ENCODE data around the gene CELSR2. TPM values are rescaled to one million over a fixed set of nuclear protein-coding genes. Genes with fewer than 3 reads are reported as not detected.
A peak's percentile ranks its signal among the peaks of the same experiment; 100 is the strongest.

The CELSR2 gene
- total RNA-seq, 1 donor from 2014 or later = 3.8 TPM

DNA sequence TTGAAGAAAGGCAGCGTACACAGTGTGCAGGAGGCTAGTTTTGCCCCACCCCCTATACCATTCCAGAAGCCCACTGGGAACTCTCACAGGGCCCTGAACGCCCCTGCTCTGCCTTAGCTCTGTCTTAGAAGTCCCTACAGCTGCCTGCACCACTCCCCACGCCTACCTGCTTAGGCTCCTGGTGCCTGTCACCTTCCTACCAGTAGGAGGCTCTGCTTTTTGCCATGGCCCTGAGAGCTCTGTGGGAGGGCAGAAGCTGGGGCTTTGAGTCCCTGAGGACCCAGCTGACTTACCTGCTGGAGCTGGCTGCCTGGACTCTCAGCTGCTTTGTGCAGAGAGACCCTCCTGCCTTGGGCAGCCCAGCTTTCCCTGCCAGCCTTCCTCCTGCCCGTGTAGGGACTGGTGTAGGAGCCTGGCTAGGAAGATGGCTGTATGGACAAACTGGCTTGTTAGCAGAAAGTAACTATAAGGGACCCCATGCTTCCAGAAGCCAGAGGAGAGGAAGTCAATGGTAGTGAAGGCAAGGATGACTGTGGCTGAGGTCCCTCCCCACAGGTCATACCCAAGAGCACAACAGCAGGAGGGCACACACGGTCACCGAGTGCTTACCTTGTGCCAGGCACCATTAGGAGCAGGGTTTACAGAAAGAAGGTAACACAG lies 9.8 kb upstream of the CELSR2 start:
- Mint-ChIP-seq H3K4me1 (ENCODE audit: low read depth) (peaks cover 3% of the 10 kb centered on the region), H3K9me3 (no peaks in the 10 kb centered on the region), H3K27ac (no peak overlapping the region), H3K4me3 (ENCODE audit: low read depth) (no peak overlapping the region), H3K36me3 (ENCODE audit: low read depth) (peaks cover 41% of the 10 kb centered on the region), H3K27me3 (ENCODE audit: low read depth) (peaks cover 20% of the 10 kb centered on the region)
- DNase-seq (ENCODE audit: low spot score) = no peak
- intact Hi-C loops (cut with micrococcal nuclease) = no loop called here

DNA sequence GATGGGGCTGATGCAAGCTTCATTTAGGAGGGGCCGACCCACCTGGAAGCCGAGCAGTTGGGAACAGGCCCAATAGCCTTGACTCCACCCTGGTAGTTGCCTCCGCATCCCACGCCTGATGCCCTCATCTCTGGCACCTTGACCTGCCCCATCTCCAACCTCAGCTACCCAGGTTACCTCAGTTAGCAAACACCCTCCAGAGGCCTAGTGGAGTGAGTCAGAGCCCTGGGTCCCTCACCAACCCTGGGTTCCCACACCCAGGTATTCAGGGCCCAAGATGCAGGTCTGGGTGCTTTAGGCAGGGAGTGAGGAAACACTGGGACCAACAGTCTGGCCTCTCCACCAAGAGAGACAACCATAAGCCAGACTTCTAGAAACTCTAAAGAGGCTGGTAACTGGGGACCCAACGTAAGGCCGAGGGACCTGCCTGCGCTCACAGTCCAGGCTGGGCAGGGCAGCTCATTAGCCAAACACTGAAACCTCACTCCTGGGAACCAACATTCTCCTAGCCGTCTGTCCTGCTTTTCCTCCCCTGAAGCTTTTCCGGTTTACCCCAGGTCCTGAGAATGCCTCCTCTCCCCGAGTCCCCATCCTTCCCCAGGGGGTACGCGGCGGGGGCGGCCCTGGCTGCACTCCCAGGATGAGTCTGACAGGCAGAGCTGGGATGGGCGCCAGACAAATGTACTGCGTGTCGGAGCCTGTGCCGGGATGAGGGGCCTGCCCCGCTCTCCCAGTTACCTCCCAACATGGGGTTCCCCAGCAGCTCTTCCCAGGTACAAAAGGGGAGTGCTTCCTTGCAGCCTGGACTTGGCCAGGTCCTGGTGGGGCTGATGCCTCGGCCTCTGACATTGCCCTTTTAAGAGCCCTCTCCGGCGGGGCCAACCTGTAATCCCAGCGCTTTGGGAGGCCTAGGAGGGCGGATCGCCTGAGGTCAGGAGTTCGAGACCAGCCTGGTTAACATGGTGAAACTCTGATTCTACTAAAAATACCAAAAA lies 8.9 kb upstream of the CELSR2 start:
- intact Hi-C loops (cut with micrococcal nuclease) = loop anchor here (1.0 kb wide), 1 partner anchor 9 kb away; the partner anchor contains the start of gene CELSR2
- DNase-seq (ENCODE audit: low spot score) = no peak
- peaks cover 33% of the 10 kb centered on the region for H3K36me3 Mint-ChIP-seq (ENCODE audit: low read depth)
- peaks cover 25% of the 10 kb centered on the region for H3K27me3 Mint-ChIP-seq (ENCODE audit: low read depth)
- H3K9me3 Mint-ChIP-seq = no peaks in the 10 kb centered on the region
- H3K4me3 Mint-ChIP-seq (ENCODE audit: low read depth) = no peak overlapping the region
- H3K4me1 Mint-ChIP-seq (ENCODE audit: low read depth) = peaks cover 3% of the 10 kb centered on the region
- H3K27ac Mint-ChIP-seq = no peak overlapping the region

DNA sequence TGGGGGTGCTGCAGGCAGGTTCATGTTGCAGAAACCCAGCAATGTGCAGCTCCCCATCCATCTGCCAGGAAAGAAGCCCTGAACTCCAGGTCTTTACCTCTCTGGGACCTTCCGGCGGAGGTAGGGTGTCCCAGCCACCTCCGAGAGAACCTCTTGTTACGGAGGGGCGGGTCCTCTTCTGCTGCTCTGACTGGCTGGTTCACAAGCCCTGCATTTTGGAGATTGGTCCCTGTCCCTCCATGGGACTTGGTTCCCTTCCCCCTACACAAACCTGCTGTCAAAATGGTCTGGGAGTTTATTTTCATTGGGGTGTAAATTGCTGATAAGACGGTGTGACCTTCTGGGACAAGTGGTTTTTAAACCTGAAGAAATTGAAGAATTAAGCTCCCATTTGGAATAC lies 8.0 kb upstream of the CELSR2 start:
- H3K27ac Mint-ChIP-seq = no peak overlapping the region
- H3K36me3 Mint-ChIP-seq (ENCODE audit: low read depth) = peaks cover 24% of the 10 kb centered on the region
- H3K4me3 Mint-ChIP-seq (ENCODE audit: low read depth) = no peak overlapping the region
- intact Hi-C loops (cut with micrococcal nuclease) = loop anchor here (1.0 kb wide), 1 partner anchor 8 kb away; the partner anchor contains the start of gene CELSR2
- H3K4me1 Mint-ChIP-seq (ENCODE audit: low read depth) = peaks cover 3% of the 10 kb centered on the region
- H3K27me3 Mint-ChIP-seq (ENCODE audit: low read depth) = peaks cover 25% of the 10 kb centered on the region
- DNase-seq (ENCODE audit: low spot score) = no peak
- no peaks in the 10 kb centered on the region for H3K9me3 Mint-ChIP-seq

DNA sequence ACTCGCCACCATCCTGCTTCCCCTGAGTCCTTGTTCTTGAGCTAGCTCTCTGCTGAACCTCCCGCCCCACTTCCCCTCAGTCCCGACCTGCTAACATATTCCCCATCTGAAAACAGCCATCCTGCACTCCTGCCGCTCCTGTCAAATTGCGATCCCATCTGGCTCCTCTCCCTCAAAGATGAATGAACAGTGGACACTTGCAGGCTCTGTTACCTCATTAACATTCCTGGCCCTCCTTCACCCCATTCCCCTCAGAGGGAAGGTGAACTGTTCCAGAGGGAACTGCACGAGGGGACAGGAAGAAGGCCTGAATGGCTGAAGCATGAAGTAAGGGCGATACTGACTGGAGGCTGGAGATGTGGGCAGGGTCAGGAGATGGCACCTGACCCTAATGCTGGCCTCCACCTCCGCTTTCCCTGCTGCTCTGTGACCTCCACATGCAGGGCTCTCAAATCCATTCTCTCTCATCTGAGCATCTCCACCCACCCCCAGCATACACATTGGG lies 7.4 kb upstream of the CELSR2 start:
- Mint-ChIP-seq H3K4me3 (ENCODE audit: low read depth) (no peak overlapping the region), H3K36me3 (ENCODE audit: low read depth) (peaks cover 21% of the 10 kb centered on the region), H3K27me3 (ENCODE audit: low read depth) (peaks cover 28% of the 10 kb centered on the region), H3K4me1 (ENCODE audit: low read depth) (peaks cover 3% of the 10 kb centered on the region), H3K9me3 (no peaks in the 10 kb centered on the region), H3K27ac (no peak overlapping the region)
- intact Hi-C loops (cut with micrococcal nuclease) = loop anchor here (1.0 kb wide), 1 partner anchor 7 kb away; the partner anchor contains the start of gene CELSR2
- DNase-seq (ENCODE audit: low spot score) = no peak

DNA sequence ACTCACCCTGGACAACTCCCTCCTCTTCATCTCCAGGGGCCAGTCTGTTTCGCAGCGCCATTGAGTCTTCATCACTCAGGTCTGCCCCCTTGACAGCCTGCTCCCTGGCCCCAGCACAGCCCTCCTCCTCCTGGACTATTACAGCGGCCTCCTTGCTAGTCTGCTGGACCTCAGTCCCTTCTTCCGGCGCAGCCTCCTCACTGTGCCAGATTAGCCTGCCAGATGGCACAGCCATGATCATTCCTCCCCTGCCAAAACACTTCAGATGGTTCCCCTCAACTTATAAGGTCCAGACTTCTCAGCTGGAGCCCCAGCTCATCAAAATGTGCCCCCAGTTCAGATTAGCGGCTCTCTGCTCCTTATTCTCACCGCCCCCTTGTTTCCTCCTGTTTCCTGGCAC lies 7.0 kb upstream of the CELSR2 start:
- H3K27ac Mint-ChIP-seq = no peak overlapping the region
- H3K9me3 Mint-ChIP-seq = no peaks in the 10 kb centered on the region
- intact Hi-C loops (cut with micrococcal nuclease) = no loop called here
- no peak for DNase-seq (ENCODE audit: low spot score)
- peaks cover 3% of the 10 kb centered on the region for H3K4me1 Mint-ChIP-seq (ENCODE audit: low read depth)
- H3K27me3 Mint-ChIP-seq (ENCODE audit: low read depth) = peaks cover 28% of the 10 kb centered on the region
- peaks cover 16% of the 10 kb centered on the region for H3K36me3 Mint-ChIP-seq (ENCODE audit: low read depth)
- no peak overlapping the region for H3K4me3 Mint-ChIP-seq (ENCODE audit: low read depth)

DNA sequence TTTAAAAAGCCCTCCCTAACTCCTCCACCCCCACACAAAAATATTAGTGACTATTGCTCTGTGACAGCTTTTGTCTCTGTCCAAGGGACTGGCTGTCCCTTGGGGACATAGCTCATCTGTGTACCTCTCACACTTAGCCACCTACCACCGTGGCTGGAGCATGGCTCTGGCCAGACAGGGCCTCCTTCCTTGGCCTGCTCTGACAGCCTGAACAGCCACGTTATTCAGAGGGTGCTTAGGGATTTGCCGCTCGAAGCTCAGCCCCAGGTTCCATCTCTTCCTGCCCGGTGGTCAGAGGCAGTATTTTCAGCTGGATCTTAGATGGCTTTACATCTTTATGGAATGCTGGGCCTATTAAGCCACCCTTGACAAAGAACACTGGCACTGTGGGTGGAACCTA lies 6.1 kb upstream of the CELSR2 start:
- H3K4me3 Mint-ChIP-seq (ENCODE audit: low read depth) = no peak overlapping the region
- DNase-seq (ENCODE audit: low spot score) = no peak
- intact Hi-C loops (cut with micrococcal nuclease) = no loop called here
- no peaks in the 10 kb centered on the region for H3K9me3 Mint-ChIP-seq
- H3K4me1 Mint-ChIP-seq (ENCODE audit: low read depth) = peaks cover 3% of the 10 kb centered on the region
- H3K27me3 Mint-ChIP-seq (ENCODE audit: low read depth) = peaks cover 35% of the 10 kb centered on the region
- no peak overlapping the region for H3K27ac Mint-ChIP-seq
- peaks cover 7% of the 10 kb centered on the region for H3K36me3 Mint-ChIP-seq (ENCODE audit: low read depth)

DNA sequence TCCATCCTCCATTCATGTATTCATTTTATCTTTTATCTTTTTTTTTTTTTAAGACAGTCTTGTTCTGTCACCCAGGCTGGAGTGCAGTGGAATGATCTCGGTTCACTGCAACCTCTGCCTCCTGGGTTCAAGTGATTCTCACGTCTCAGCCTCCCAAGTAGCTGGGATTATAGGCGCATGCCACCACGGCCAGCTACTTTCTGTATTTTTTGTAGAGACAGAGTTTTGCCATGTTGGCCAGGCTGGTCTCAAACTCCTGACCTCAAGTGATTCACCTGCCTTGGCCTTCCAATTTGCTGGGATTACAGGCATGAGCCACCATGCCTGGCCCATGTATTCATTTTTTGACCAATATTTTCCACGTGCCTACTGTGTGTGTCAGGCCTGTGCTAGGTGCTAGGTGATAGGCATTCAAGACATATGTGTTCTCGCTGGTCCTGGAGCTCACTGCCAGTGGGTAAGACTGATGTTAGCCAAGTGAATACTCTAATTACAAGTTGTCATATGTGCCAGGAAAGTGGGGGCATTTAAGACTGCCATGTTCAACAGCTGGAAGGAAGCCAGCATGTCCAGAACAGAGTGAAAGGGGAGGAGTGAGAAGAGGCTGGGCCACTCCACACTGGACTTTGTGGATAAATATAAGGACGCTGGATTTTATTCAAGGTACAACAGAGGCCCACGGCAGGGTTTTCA lies 5.3 kb upstream of the CELSR2 start:
- peaks cover 2% of the 10 kb centered on the region for H3K36me3 Mint-ChIP-seq (ENCODE audit: low read depth)
- H3K4me1 Mint-ChIP-seq (ENCODE audit: low read depth) = peaks cover 3% of the 10 kb centered on the region
- no peaks in the 10 kb centered on the region for H3K9me3 Mint-ChIP-seq
- H3K4me3 Mint-ChIP-seq (ENCODE audit: low read depth) = no peak overlapping the region
- DNase-seq (ENCODE audit: low spot score) = no peak
- no peak overlapping the region for H3K27ac Mint-ChIP-seq
- peaks cover 36% of the 10 kb centered on the region for H3K27me3 Mint-ChIP-seq (ENCODE audit: low read depth)
- intact Hi-C loops (cut with micrococcal nuclease) = no loop called here

DNA sequence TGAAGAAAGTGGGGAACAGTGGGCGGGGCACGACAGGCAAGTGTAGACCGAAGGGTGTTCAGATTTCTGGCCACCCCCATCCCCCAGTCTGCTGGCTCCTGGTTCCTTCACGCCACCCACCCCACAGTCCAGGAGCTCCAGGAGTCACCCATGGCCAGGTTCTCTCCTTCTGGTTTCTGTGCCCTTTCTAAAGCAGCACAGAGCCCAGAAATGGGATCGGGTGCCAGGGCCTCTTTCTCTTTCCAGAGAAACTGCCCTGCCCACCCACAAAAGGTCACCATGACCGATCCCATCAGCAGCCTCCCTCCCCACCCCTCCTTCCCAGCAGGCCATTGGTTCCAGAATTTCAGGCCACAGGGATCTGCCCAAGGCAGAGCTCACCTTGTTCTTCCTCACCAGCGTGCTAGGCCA lies 3.2 kb upstream of the CELSR2 start:
- H3K27ac Mint-ChIP-seq = no peak overlapping the region
- intact Hi-C loops (cut with micrococcal nuclease) = loop anchor here (5.0 kb wide), 1 partner anchor 34 kb away; the partner anchor contains the start of gene SARS1
- H3K4me1 Mint-ChIP-seq (ENCODE audit: low read depth) = peaks cover 6% of the 10 kb centered on the region
- DNase-seq (ENCODE audit: low spot score) = no peak
- no peaks in the 10 kb centered on the region for H3K36me3 Mint-ChIP-seq (ENCODE audit: low read depth)
- no peaks in the 10 kb centered on the region for H3K9me3 Mint-ChIP-seq
- peaks cover 41% of the 10 kb centered on the region for H3K27me3 Mint-ChIP-seq (ENCODE audit: low read depth)
- no peak overlapping the region for H3K4me3 Mint-ChIP-seq (ENCODE audit: low read depth)

DNA sequence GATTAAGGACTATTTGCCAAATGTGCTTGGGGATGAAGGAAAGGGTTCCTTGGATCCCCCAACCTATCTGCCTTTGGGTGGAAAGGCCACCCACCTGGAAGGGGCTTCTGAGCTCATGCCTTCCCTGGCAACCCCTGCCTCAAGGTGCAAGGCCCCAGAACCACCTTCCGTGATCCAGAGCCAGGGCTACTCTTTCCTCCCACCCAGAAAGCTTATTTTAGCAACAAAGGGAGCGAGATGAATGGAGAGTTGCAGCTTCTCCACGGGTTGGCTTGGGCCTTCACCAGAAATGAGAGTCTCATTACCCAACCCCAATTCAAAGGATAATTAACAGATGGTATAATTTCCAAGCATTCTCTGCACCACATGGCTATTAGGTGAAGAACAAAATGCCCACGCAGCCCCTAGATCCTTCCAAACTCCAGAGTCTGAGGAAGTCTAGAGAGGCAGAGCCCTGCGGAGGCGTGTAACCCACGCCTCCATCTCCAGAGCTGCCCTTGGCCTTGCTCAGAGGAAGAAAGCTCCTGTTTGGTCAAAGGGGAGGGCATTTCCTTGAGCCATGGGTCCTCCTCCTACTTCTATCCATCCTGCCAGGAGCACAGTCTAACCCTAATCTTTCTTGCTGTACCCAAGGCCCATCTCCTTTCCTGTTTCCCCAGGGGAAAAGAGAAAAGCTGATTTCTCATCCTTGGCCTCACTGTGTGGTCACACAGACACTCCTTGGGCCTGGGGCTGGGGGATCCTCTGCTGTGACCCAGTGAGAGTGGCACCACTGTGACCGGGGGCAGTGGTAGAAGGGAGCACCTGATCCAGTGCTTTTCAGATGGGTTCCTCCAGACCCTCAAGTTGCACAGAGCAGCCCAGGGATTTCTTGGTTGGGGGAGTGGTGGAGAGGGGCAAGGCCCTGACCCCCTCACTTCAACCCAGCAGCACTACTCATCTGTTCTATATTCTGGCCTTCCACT lies 1.7 kb upstream of the CELSR2 start:
- peaks cover 39% of the 10 kb centered on the region for H3K27me3 Mint-ChIP-seq (ENCODE audit: low read depth)
- H3K9me3 Mint-ChIP-seq = no peaks in the 10 kb centered on the region

DNA sequence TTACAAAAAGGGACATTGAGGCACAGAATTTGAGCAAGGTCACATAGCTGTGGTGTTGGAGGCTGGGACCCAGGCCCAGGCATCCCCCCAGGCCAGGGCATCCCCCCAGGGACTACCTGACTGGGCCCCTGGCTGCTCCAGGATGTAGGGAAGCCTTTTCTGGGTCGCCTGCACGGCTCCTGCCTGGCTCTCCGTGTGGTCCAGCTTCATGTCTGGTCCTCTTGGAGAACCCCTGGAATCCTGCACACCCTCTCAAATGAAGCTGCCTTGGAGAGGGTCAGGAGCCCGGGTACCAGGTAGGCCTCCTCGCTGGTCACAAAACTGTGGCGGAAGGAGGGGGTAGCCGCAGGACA lies 919 bp upstream of the CELSR2 start:
- intact Hi-C loops (cut with micrococcal nuclease) = loop anchor here (5.0 kb wide), 1 partner anchor 36 kb away; the partner anchor contains the start of gene SARS1
- peaks cover 35% of the 10 kb centered on the region for H3K27me3 Mint-ChIP-seq (ENCODE audit: low read depth)
- DNase-seq (ENCODE audit: low spot score) = no peak
- H3K4me3 Mint-ChIP-seq (ENCODE audit: low read depth) = no peak overlapping the region
- no peak overlapping the region for H3K27ac Mint-ChIP-seq
- H3K4me1 Mint-ChIP-seq (ENCODE audit: low read depth) = peaks cover 4% of the 10 kb centered on the region
- H3K9me3 Mint-ChIP-seq = no peaks in the 10 kb centered on the region
- no peaks in the 10 kb centered on the region for H3K36me3 Mint-ChIP-seq (ENCODE audit: low read depth)

More for the DNA sequence above, 1.7 kb upstream of the CELSR2 start:
- H3K4me1 Mint-ChIP-seq (ENCODE audit: low read depth) = peaks cover 4% of the 10 kb centered on the region
- intact Hi-C loops (cut with micrococcal nuclease) = loop anchor here (5.0 kb wide), 1 partner anchor 35 kb away; the partner anchor contains the start of gene SARS1
- DNase-seq (ENCODE audit: low spot score) = no peak
- no peaks in the 10 kb centered on the region for H3K36me3 Mint-ChIP-seq (ENCODE audit: low read depth)
- no peak overlapping the region for H3K27ac Mint-ChIP-seq
- no peak overlapping the region for H3K4me3 Mint-ChIP-seq (ENCODE audit: low read depth)

DNA sequence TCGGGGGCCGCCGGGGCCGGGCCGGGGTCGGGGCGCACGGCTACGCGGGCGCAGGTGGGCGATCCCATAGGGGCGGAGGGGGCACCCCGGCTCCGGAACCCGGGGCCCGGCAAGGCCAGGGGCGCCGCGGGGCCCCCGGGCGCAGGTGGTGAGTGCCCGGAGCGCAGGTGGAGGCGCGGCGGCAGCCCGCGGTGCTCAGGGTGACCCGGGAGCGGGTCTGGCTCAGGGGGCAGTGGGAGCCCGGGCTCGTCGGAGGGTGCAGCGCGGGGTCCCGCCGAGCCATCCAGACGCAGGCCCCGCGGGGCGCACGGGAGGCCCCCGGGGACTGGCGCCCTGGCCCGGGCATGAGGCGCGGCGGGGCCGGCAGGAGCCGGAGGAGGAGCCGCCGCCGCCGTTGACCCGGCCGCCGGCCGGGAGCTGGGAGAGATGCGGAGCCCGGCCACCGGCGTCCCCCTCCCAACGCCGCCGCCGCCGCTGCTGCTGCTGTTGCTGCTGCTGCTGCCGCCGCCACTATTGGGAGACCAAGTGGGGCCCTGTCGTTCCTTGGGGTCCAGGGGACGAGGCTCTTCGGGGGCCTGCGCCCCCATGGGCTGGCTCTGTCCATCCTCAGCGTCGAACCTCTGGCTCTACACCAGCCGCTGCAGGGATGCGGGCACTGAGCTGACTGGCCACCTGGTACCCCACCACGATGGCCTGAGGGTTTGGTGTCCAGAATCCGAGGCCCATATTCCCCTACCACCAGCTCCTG lies 489 bp downstream of the CELSR2 start:
- Mint-ChIP-seq H3K36me3 (ENCODE audit: low read depth) (no peaks in the 10 kb centered on the region), H3K4me3 (ENCODE audit: low read depth) (peak overlapping the region; percentile 42), H3K27ac (no peak overlapping the region), H3K4me1 (ENCODE audit: low read depth) (peaks cover 4% of the 10 kb centered on the region), H3K9me3 (no peaks in the 10 kb centered on the region), H3K27me3 (ENCODE audit: low read depth) (peaks cover 27% of the 10 kb centered on the region)
- no peak for DNase-seq (ENCODE audit: low spot score)
- intact Hi-C loops (cut with micrococcal nuclease) = loop anchor here (1.0 to 5.0 kb wide), 2 partner anchors 9 to 38 kb away; partner anchors contain the start of gene SARS1

Measured in activated T-helper 2 cell treated with anti-CD3 and anti-CD28 coated beads, Interferon-gamma antibody, Interleukin-2, Interleukin-4, amounts not matched to agents 10 μg/mL and 5 μg/mL and 100 μg/mL, durations not matched to agents 14 hours and 24 hours and 36 hours (primary cell).